HK-2 (cell line): ENCODE data around the gene SASH1.
A peak's percentile ranks its signal among the peaks of the same experiment; 100 is the strongest.
"Not testable (repeated sequence)": the region's sequence is repeated elsewhere in the genome, so short reads cannot be mapped to it uniquely, and the experiment has no call there.

ENCODE experiments used
- DNase-seq: peaks from one replicate; pipeline ENCODE4 v3.0.0-alpha.2; 2018; ENCODE audit not compliant: unreplicated experiment

SASH1 gene

GRCh38 chr6:148365041-148365440 is 22.4 kb downstream of the SASH1 start:
- no peak for DNase-seq

GRCh38 chr6:148367411-148368024 is 24.9 kb downstream of the SASH1 start:
- DNase-seq: peak; percentile 15

- no peak for DNase-seq
These were observed 27.5 kb downstream of the SASH1 start for GRCh38 chr6:148370176-148370575.

- DNase-seq: no peak
These were observed 31.6 kb downstream of the SASH1 start for GRCh38 chr6:148374040-148374774.

- DNase-seq: no peak
These were observed 32.8 kb downstream of the SASH1 start for GRCh38 chr6:148375401-148375800.

- no peak for DNase-seq
These were observed 36.8 kb downstream of the SASH1 start for GRCh38 chr6:148379481-148379880.

- DNase-seq: no peak
These were observed 37.5 kb downstream of the SASH1 start for GRCh38 chr6:148379966-148380713.

GRCh38 chr6:148382051-148382450 is 39.4 kb downstream of the SASH1 start:
- DNase-seq: not testable (repeated sequence)

- DNase-seq: peak; percentile 41
These were observed 40.2 kb downstream of the SASH1 start for GRCh38 chr6:148382861-148383260.

- DNase-seq: no peak
These were observed 41.2 kb downstream of the SASH1 start for GRCh38 chr6:148383658-148384368.

GRCh38 chr6:148385379-148385778 is 42.7 kb downstream of the SASH1 start:
- DNase-seq: no peak

- DNase-seq: no peak
These were observed 45.9 kb downstream of the SASH1 start for GRCh38 chr6:148388521-148388920.

- no peak for DNase-seq
These were observed 46.4 kb downstream of the SASH1 start for GRCh38 chr6:148389086-148389485.

GRCh38 chr6:148389917-148390316 is 47.3 kb downstream of the SASH1 start:
- DNase-seq: no peak

GRCh38 chr6:148392127-148392526 is 49.5 kb downstream of the SASH1 start:
- DNase-seq: not testable (repeated sequence)

GRCh38 chr6:148392671-148393070 is 50.0 kb downstream of the SASH1 start:
- no peak for DNase-seq

- no peak for DNase-seq
These were observed 53.0 kb downstream of the SASH1 start for GRCh38 chr6:148395583-148396101.

GRCh38 chr6:148396411-148396810 is 53.8 kb downstream of the SASH1 start:
- DNase-seq: no peak

GRCh38 chr6:148396926-148397325 is 54.3 kb downstream of the SASH1 start:
- no peak for DNase-seq

- DNase-seq: no peak
These were observed 55.6 kb downstream of the SASH1 start for GRCh38 chr6:148398244-148398643.

- no peak for DNase-seq
These were observed 56.0 kb downstream of the SASH1 start for GRCh38 chr6:148398678-148399077.

GRCh38 chr6:148401571-148401970 is 58.9 kb downstream of the SASH1 start:
- no peak for DNase-seq
